GM23338 (cell line): Measurements from ENCODE around the gene RMI2.

Experiments used
- CREB1 ChIP-seq: fragments of 250-450 bp; sonication (Bioruptor Pico); IDR thresholded peaks from 2 replicates; pipeline ENCODE4 v1.5.0; 2020; ENCODE audit warnings: low read depth, mild to moderate bottlenecking, moderate library complexity
- CTCF ChIP-seq, 2 experiments: fragments of 200-600 bp in 1 of 2; sonication (generic) in 1 of 2; conservative IDR thresholded peaks; 2 replicates each; pipeline versions ENCODE4 v1.5.1 to v1.6.1; 2016 to 2017; ENCODE audit warnings: antibody characterized with exemption in 2 of 2, low read depth in 2 of 2, mild to moderate bottlenecking in 2 of 2, moderate library complexity in 1 of 2
- ETS1 ChIP-seq: IDR thresholded peaks from 2 replicates; pipeline ENCODE4 v1.6.1; 2016; ENCODE audit warnings: antibody characterized with exemption
- EZH2 ChIP-seq: fragments of 200-600 bp; sonication (generic); IDR thresholded peaks from one replicate; pipeline ENCODE4 v1.8.0; 2017; ENCODE audit warnings: antibody characterized with exemption, mild to moderate bottlenecking, low read depth; ENCODE audit not compliant: unreplicated experiment
- EZH2phosphoT487 ChIP-seq: fragments of 200-600 bp; sonication (generic); IDR thresholded peaks from one replicate; pipeline ENCODE4 v1.8.1; 2018; ENCODE audit warnings: antibody characterized with exemption; ENCODE audit not compliant: unreplicated experiment
- JUNB ChIP-seq: IDR thresholded peaks from one replicate; pipeline ENCODE4 v1.6.1; 2016; ENCODE audit warnings: antibody characterized with exemption; ENCODE audit not compliant: unreplicated experiment
- POLR2AphosphoS5 ChIP-seq: IDR thresholded peaks from 2 replicates; pipeline ENCODE4 v1.6.1; 2016; ENCODE audit warnings: antibody characterized with exemption, low read depth
- STAT1 ChIP-seq: IDR thresholded peaks from one replicate; pipeline ENCODE4 v1.6.1; 2016; ENCODE audit warnings: antibody characterized with exemption; ENCODE audit not compliant: unreplicated experiment
- ZNF114 ChIP-seq: fragments of 250-450 bp; sonication (Bioruptor Pico); IDR thresholded peaks from 2 replicates; pipeline ENCODE4 v1.5.0; 2020; ENCODE audit warnings: mild to moderate bottlenecking, moderate library complexity
- ZNF462 ChIP-seq: fragments of 250-450 bp; sonication (Bioruptor Pico); IDR thresholded peaks from 2 replicates; pipeline ENCODE4 v1.5.0; 2020; ENCODE audit warnings: mild to moderate bottlenecking, moderate library complexity
- TF ChIP-seq, protein P1 (sequence below): IDR thresholded peaks from one replicate; pipeline ENCODE4 v1.6.1; 2018; ENCODE audit warnings: antibody characterized with exemption; ENCODE audit not compliant: unreplicated experiment

DNA sequence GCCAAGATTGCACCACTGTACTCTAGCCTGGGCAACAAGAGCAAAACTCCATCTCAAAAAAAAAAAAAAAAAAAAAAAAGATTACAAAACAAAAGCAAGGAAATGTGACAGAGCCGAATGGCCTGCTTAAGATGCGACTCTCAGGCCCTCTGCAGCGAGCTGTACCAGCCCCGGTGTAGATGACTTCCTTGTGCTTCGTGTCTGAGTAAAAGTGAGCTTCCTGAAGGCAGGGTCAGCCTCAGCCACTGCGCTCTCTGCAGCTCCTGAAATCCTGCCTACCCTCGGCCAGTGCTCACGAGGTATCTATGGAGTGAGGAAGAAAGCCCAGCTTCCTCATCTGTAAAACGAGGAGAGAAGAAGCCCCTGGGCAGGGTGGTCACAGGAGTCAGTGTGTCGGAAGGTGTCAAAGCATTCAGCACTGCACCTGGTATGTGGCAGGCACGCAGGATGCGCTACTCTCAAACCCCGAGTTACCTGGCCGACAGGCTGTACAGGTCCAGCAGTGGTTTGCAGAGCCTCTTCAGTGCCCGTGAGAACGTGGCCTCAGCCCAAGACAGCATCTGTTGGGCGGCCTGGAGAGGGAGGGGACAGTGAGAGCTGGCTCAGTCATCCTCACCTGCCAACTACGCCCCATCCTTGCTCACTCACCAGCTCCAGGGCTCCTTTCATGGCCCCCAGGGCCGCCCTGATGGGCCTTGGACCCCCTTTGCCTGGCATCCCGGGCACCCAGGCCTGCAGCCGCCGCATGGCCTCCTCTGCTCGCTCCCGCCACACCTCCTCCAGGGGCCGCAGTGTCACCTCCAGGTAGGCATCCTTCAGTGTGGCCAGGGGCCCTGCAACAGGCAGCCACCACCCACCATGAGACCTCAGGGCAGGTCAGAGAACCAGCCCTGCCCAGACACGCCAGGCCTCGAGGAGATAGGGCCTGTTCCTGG is 44.6 kb downstream of the RMI2 start:
- TF ChIP-seq CTCF (conservative IDR thresholded peaks at IDR 0.05; ENCODE audit: low read depth in 2 of 2), result no peak
- TF ChIP-seq EZH2, result no peak
- TF ChIP-seq CREB1 (CRISPR knock-in tag), result no peak
- no peak for TF ChIP-seq STAT1
- no peak for TF ChIP-seq JUNB
- no peak for TF ChIP-seq ZNF114 (CRISPR knock-in tag)
- TF ChIP-seq ETS1, result no peak
- no peak for TF ChIP-seq EZH2phosphoT487
- no peak for TF ChIP-seq POLR2AphosphoS5
- TF ChIP-seq ZNF462 (CRISPR knock-in tag), result no peak
- TF ChIP-seq, protein P1, sequence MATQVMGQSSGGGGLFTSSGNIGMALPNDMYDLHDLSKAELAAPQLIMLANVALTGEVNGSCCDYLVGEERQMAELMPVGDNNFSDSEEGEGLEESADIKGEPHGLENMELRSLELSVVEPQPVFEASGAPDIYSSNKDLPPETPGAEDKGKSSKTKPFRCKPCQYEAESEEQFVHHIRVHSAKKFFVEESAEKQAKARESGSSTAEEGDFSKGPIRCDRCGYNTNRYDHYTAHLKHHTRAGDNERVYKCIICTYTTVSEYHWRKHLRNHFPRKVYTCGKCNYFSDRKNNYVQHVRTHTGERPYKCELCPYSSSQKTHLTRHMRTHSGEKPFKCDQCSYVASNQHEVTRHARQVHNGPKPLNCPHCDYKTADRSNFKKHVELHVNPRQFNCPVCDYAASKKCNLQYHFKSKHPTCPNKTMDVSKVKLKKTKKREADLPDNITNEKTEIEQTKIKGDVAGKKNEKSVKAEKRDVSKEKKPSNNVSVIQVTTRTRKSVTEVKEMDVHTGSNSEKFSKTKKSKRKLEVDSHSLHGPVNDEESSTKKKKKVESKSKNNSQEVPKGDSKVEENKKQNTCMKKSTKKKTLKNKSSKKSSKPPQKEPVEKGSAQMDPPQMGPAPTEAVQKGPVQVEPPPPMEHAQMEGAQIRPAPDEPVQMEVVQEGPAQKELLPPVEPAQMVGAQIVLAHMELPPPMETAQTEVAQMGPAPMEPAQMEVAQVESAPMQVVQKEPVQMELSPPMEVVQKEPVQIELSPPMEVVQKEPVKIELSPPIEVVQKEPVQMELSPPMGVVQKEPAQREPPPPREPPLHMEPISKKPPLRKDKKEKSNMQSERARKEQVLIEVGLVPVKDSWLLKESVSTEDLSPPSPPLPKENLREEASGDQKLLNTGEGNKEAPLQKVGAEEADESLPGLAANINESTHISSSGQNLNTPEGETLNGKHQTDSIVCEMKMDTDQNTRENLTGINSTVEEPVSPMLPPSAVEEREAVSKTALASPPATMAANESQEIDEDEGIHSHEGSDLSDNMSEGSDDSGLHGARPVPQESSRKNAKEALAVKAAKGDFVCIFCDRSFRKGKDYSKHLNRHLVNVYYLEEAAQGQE, result no peak
